ENCODE results near the gene HBA1.

The HBA1 gene

DNA sequence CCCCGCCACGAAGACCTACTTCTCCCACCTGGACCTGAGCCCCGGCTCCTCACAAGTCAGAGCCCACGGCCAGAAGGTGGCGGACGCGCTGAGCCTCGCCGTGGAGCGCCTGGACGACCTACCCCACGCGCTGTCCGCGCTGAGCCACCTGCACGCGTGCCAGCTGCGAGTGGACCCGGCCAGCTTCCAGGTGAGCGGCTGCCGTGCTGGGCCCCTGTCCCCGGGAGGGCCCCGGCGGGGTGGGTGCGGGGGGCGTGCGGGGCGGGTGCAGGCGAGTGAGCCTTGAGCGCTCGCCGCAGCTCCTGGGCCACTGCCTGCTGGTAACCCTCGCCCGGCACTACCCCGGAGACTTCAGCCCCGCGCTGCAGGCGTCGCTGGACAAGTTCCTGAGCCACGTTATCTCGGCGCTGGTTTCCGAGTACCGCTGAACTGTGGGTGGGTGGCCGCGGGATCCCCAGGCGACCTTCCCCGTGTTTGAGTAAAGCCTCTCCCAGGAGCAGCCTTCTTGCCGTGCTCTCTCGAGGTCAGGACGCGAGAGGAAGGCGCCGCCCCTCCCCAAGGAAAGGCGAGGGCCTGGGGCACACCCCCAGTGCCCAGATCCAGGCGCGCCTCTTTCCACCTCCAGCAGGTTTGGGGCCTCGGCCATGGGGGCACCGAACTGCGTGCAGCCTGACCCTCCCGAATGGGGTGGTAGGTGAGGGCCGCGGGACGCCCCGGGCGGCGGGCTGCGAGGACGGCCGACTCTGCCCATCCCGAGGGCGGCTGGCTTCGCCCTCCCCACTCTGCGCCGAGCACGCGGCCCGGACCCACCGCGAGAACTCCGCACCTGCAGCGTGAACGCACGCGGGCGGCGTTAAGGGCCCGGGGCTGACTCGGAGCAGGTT is 4.4 kb downstream of the HBA1 start:
- Histone ChIP-seq H3K4me3 (ENCODE audit: low read length) (no peak overlapping the region), H3K9me3 (ENCODE audit: control insufficient read depth, low read length) (no peaks in the 10 kb centered on the region), H3K9ac (ENCODE audit: low read length) (no peak overlapping the region), H3K4me1 (ENCODE audit: control insufficient read depth, insufficient read depth, low read length) (peaks cover 22% of the 10 kb centered on the region), H3K27me3 (ENCODE audit: control insufficient read depth, insufficient read depth, low read length) (peaks cover 43% of the 10 kb centered on the region), H3K36me3 (ENCODE audit: control insufficient read depth, insufficient read depth, low read length) (no peaks in the 10 kb centered on the region)

DNA sequence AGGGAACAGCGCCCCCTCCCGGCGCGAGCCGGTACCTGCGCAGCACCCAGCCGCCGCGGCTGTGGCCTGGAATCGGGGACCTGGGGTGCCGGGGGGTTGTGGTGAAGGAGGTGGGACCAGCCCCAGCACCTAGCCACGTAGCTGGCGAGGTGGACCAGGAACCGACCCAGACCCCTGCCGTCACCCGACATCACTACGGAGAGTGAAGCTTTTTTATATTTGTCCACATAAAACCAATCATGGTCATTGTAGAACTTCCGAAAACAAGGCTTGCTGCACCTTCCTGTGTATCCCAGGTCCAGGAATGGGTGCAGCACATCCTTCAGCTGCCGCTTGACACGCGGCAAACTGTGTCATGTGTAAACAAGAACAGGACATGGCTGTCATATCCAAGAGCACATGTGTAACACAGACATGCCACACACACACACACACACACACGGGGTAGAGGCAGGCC is 5.1 kb downstream of the HBA1 start:
- Histone ChIP-seq H3K4me1 (ENCODE audit: control insufficient read depth, insufficient read depth, low read length) (peaks cover 22% of the 10 kb centered on the region), H3K9ac (ENCODE audit: low read length) (no peak overlapping the region), H3K36me3 (ENCODE audit: control insufficient read depth, insufficient read depth, low read length) (no peaks in the 10 kb centered on the region), H3K9me3 (ENCODE audit: control insufficient read depth, low read length) (no peaks in the 10 kb centered on the region), H3K27me3 (ENCODE audit: control insufficient read depth, insufficient read depth, low read length) (peaks cover 43% of the 10 kb centered on the region), H3K4me3 (ENCODE audit: low read length) (no peak overlapping the region)

DNA sequence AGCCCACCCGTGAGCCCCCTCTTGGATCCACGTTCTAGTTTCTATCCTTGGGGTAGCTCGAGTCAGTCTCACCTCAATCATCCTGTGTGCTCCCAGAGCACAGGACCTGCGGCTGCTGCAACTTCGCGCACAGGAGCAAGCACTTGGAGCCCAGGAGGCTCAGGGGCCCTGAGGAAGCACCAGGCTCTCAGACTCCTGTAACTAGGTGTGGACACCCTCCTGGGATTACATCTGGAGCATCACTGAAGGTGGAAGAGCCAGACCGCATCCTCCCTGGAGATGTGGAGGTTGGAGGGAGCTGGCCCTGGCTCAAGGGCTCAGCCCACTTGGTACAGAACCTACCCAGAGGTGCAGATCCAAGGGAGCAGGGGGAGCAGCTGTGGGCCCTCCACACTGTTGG is 6.5 kb downstream of the HBA1 start:
- Histone ChIP-seq H3K9me3 (ENCODE audit: control insufficient read depth, low read length) (no peaks in the 10 kb centered on the region), H3K36me3 (ENCODE audit: control insufficient read depth, insufficient read depth, low read length) (no peaks in the 10 kb centered on the region), H3K4me3 (ENCODE audit: low read length) (no peak overlapping the region), H3K9ac (ENCODE audit: low read length) (no peak overlapping the region), H3K4me1 (ENCODE audit: control insufficient read depth, insufficient read depth, low read length) (peaks cover 19% of the 10 kb centered on the region), H3K27me3 (ENCODE audit: control insufficient read depth, insufficient read depth, low read length) (peaks cover 33% of the 10 kb centered on the region)

DNA sequence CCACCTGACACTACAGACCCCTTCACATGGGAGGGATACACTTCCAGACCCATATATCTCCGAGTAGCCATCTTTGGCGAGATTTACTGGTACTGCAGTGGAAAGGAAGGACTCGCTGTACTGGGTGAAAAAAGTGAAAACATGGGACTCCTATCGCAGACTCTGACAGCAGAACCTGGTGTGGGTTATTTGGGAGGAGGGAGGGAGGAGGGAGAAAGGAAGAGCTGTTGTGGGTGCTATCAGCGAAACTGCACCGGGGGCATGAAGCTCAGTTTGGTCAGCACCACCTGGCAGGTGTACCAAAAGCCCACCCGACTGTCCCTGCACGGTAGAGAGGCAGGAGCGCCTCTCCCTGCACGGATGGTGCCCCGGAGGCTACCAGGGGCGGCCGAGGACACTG is 8.7 kb downstream of the HBA1 start:
- Histone ChIP-seq H3K27me3 (ENCODE audit: control insufficient read depth, insufficient read depth, low read length) (peaks cover 14% of the 10 kb centered on the region), H3K4me1 (ENCODE audit: control insufficient read depth, insufficient read depth, low read length) (peaks cover 14% of the 10 kb centered on the region), H3K9ac (ENCODE audit: low read length) (no peak overlapping the region), H3K36me3 (ENCODE audit: control insufficient read depth, insufficient read depth, low read length) (no peaks in the 10 kb centered on the region), H3K9me3 (ENCODE audit: control insufficient read depth, low read length) (no peaks in the 10 kb centered on the region), H3K4me3 (ENCODE audit: low read length) (no peak overlapping the region)

DNA sequence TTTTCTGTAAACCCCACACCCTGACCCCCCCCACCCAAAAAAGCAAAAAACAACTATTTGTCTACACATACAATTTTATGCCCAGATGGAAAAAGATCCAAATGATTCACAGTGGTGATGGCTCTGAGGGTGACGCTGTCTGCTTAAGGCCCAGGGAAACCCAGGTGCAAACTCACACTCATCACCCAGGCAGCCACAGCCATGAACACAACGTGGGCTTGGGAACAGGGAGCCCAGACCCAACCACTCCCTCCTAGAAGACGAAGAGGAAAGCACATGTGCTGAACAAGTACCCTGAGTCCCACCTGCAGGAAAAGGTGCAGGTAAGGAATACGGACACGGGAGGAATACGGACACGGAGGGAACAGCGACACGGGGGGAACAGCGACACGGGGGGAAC is 9.2 kb downstream of the HBA1 start:
- Histone ChIP-seq H3K9ac (ENCODE audit: low read length) (no peak overlapping the region), H3K27me3 (ENCODE audit: control insufficient read depth, insufficient read depth, low read length) (peaks cover 9% of the 10 kb centered on the region), H3K9me3 (ENCODE audit: control insufficient read depth, low read length) (no peaks in the 10 kb centered on the region), H3K4me3 (ENCODE audit: low read length) (no peak overlapping the region), H3K36me3 (ENCODE audit: control insufficient read depth, insufficient read depth, low read length) (no peaks in the 10 kb centered on the region), H3K4me1 (ENCODE audit: control insufficient read depth, insufficient read depth, low read length) (peaks cover 11% of the 10 kb centered on the region)

DNA sequence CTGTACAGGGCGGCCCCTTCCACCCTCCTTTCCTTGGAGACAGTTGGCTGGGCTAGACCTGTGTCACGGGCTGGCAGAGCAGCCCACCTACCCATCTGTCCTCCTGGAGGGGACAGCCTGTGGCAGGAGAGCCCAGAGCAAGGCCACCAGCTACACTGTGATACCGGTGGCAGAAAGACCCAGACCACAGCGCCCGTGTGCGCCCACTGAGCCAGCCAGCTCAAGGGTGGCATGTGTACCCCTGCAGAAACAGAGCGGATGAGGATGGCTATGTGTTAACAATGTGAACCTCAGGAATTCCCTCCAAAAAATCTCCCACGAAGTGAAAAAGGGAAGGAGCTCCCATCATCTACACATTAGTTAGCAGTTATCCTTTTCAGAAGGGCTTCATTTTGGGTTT is 10.8 kb downstream of the HBA1 start:
- Histone ChIP-seq H3K9ac (ENCODE audit: low read length) (no peak overlapping the region), H3K4me3 (ENCODE audit: low read length) (no peak overlapping the region), H3K9me3 (ENCODE audit: control insufficient read depth, low read length) (no peaks in the 10 kb centered on the region), H3K27me3 (ENCODE audit: control insufficient read depth, insufficient read depth, low read length) (no peaks in the 10 kb centered on the region), H3K4me1 (ENCODE audit: control insufficient read depth, insufficient read depth, low read length) (no peaks in the 10 kb centered on the region), H3K36me3 (ENCODE audit: control insufficient read depth, insufficient read depth, low read length) (no peaks in the 10 kb centered on the region)

DNA sequence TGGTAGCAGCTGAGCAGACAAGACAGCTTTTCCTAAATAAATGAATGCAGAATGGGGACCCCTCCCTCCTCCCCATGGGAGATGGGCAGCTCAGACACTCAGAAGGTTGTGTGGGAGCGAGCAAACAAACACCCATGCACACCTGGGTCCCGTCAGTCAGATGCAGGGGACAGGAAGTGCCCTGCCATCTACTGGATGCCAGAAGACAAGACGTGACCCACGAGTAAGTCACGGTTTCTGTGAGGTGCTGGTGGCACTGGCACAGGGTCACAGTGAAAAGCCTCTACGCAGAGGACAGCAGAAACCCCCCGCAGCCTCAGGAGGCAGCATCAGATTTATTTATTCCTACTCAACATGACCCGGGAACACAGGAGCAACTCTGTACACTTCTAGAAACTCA is 12.2 kb downstream of the HBA1 start:
- Histone ChIP-seq H3K9me3 (ENCODE audit: control insufficient read depth, low read length) (no peaks in the 10 kb centered on the region), H3K4me3 (ENCODE audit: low read length) (no peak overlapping the region), H3K9ac (ENCODE audit: low read length) (no peak overlapping the region), H3K4me1 (ENCODE audit: control insufficient read depth, insufficient read depth, low read length) (no peaks in the 10 kb centered on the region), H3K36me3 (ENCODE audit: control insufficient read depth, insufficient read depth, low read length) (no peaks in the 10 kb centered on the region), H3K27me3 (ENCODE audit: control insufficient read depth, insufficient read depth, low read length) (no peaks in the 10 kb centered on the region)

DNA sequence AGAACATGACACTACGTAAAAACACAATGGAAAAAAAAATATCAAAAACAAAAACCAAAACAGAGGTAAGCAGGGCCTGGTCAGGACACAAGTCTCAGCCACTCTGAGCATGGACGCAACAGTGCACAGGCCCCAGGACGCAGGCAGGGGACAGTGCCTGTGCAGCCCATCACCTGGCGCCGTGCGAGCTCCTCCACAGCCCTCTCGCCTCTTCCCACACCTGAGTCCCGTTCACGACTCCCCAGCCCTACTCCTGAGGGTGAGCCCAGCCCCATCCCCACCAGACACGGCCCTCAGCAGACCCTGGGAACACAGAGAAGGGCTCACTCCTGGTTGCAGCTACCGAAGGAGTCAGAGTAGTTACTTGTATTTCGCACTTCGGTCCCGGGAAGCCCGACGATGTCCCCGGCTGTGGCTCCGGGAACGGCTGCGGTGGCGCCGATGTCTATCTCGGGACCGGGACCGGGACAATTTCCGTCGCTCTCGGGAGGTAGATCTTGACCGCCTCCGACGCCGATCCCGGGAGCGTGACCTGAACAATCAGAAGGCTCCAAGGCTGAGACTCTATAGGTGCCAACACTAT is 13.2 kb downstream of the HBA1 start:
- no peaks in the 10 kb centered on the region for H3K9me3 ChIP-seq (ENCODE audit: control insufficient read depth, low read length)
- no peaks in the 10 kb centered on the region for H3K27me3 ChIP-seq (ENCODE audit: control insufficient read depth, insufficient read depth, low read length)
- no peak overlapping the region for H3K4me3 ChIP-seq (ENCODE audit: low read length)
- no peak overlapping the region for H3K9ac ChIP-seq (ENCODE audit: low read length)
- peaks cover 1% of the 10 kb centered on the region for H3K36me3 ChIP-seq (ENCODE audit: control insufficient read depth, insufficient read depth, low read length)
- no peaks in the 10 kb centered on the region for H3K4me1 ChIP-seq (ENCODE audit: control insufficient read depth, insufficient read depth, low read length)

DNA sequence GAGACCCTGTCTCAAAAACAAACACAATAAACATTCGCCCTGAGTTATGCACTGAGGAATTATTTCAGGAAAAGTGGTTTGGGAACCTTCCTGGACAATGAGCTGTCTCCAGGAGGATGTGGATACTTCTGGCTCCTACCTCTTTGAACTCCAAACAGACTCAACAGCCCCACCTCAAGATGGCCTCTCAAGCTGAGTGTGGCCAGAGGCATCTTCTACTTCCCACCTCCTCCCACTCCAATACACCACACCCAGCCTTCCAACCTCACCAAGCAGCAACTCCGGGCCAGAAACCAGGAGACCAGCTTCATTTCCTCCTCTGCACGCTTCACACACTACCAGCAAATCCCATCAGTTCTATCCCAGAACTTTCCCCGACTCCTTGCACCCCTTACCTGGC is 15.4 kb downstream of the HBA1 start:
- no peak overlapping the region for H3K9ac ChIP-seq (ENCODE audit: low read length)
- H3K27me3 ChIP-seq (ENCODE audit: control insufficient read depth, insufficient read depth, low read length) = no peaks in the 10 kb centered on the region
- peaks cover 9% of the 10 kb centered on the region for H3K36me3 ChIP-seq (ENCODE audit: control insufficient read depth, insufficient read depth, low read length)
- no peaks in the 10 kb centered on the region for H3K9me3 ChIP-seq (ENCODE audit: control insufficient read depth, low read length)
- H3K4me3 ChIP-seq (ENCODE audit: low read length) = no peak overlapping the region
- no peaks in the 10 kb centered on the region for H3K4me1 ChIP-seq (ENCODE audit: control insufficient read depth, insufficient read depth, low read length)

DNA sequence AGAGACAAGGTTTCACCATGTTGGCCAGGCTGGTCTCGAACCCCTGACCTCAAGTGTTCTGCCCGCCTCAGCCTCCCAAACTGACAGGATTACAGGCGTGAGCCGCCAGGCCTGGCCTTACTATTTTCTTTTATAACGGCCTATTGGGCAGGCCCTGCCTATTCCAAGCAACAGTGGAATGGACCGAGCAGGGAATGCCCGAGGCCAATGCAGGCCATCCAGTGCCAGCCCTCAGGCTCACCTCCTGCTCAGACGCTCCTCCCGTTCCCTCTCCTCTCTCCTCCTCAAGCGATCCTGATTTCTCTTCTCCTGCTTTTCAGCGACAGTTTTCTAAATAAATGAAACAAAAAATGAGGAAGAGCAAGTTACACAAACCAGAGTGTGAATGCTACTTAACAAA is 16.2 kb downstream of the HBA1 start:
- Histone ChIP-seq H3K36me3 (ENCODE audit: control insufficient read depth, insufficient read depth, low read length) (peaks cover 9% of the 10 kb centered on the region), H3K4me3 (ENCODE audit: low read length) (no peak overlapping the region), H3K9ac (ENCODE audit: low read length) (no peak overlapping the region), H3K9me3 (ENCODE audit: control insufficient read depth, low read length) (no peaks in the 10 kb centered on the region), H3K4me1 (ENCODE audit: control insufficient read depth, insufficient read depth, low read length) (no peaks in the 10 kb centered on the region), H3K27me3 (ENCODE audit: control insufficient read depth, insufficient read depth, low read length) (no peaks in the 10 kb centered on the region)

DNA sequence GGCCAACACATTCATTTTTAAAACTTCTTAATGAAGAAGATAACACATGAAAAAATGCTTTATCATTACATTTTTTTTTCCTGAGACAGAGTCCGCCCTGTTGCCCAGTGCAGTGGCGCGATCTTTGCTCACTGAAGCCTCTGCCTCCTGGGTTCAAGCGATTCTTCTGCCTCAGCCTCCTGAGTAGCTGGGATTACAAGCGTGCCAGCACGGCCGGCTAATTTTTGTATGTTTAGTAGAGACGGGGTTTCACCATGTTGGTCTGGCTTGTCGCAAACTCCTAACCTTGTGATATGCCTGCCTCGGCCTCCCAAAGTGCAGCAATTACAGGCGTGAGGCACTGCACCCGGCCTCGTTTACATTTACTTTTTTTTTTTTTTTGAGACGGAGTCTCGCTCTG is 17.0 kb downstream of the HBA1 start:
- Histone ChIP-seq H3K27me3 (ENCODE audit: control insufficient read depth, insufficient read depth, low read length) (no peaks in the 10 kb centered on the region), H3K4me1 (ENCODE audit: control insufficient read depth, insufficient read depth, low read length) (no peaks in the 10 kb centered on the region), H3K4me3 (ENCODE audit: low read length) (no peak overlapping the region), H3K9ac (ENCODE audit: low read length) (no peak overlapping the region), H3K9me3 (ENCODE audit: control insufficient read depth, low read length) (no peaks in the 10 kb centered on the region), H3K36me3 (ENCODE audit: control insufficient read depth, insufficient read depth, low read length) (peaks cover 9% of the 10 kb centered on the region)

DNA sequence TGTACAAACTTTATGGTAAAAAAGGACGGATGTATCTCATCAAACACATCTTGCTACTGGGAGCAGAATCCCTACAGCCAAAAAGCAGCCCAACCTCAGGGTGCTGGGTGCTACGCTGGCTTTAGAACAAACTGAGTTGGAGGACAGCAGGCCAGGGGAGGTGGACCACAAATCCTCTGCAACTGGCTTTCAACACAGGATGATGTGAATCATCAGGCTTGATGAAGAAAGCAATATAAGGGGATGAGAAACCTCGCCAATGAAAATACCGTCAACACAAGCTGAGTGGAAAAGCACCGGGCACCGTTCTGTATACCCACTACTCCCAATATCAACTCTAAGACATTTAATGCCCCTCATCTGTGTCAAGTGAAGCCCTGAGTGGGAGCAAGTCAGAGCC is 18.0 kb downstream of the HBA1 start:
- Histone ChIP-seq H3K36me3 (ENCODE audit: control insufficient read depth, insufficient read depth, low read length) (peaks cover 9% of the 10 kb centered on the region), H3K9me3 (ENCODE audit: control insufficient read depth, low read length) (no peaks in the 10 kb centered on the region), H3K4me3 (ENCODE audit: low read length) (no peak overlapping the region), H3K4me1 (ENCODE audit: control insufficient read depth, insufficient read depth, low read length) (no peaks in the 10 kb centered on the region), H3K9ac (ENCODE audit: low read length) (no peak overlapping the region), H3K27me3 (ENCODE audit: control insufficient read depth, insufficient read depth, low read length) (no peaks in the 10 kb centered on the region)

All from mucosa of stomach (tissue), 1 donor.